NCI-H2107 (cell line): Measurements from ENCODE around the gene ISCA2.
"Not testable (repeated sequence)": the region's sequence is repeated elsewhere in the genome, so short reads cannot be mapped to it uniquely, and the experiment has no call there.

Experiments used
- DNase-seq: peaks from one replicate; lab custom pipeline; 2025; lab: John Stamatoyannopoulos, UW

The ISCA2 gene

DNA sequence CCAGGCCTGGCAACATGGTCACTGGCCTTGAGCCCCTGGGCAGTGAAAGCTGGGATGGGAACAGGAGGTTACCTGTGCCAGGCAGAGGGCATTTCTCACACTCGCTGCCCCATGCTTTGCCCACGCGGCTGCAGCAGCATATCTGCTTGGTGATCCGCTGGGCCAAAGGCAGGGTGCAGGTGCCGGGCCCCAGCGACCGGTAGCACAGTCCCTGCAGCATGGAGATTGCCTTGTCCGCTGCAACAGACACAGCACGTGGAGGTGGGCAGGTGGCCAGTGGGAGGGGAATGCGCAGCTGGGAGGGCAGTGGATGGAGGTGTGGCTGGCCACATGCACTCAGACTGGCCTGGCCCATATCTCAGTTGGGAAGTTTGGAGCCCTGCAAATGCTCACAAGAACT is 35.3 kb downstream of the ISCA2 start:
- DNase-seq = no peak

- no peak for DNase-seq
Observed at GRCh38 chr14:74531006-74531405, 37.4 kb downstream of the ISCA2 start.

DNA sequence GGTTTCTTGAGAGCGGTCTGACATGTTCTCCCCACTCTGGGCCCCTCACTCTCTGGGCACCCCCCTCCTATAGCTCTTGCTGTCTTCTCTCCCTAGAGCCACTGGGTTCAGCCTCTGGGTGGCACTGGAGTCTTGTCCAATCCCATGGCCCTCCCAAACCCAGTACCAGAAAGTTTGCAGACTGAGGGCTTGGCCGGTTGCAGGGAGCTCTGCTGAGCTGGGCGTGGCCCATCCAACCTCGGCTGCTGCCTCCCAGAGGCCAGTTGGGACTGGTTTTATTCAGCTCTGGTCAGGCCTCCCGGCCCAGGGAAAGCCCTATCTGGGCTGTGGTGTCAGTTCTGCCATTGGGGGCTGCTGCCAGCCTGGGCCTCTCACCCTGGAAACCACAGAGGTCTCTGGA is 37.9 kb downstream of the ISCA2 start:
- DNase-seq = no peak

DNA sequence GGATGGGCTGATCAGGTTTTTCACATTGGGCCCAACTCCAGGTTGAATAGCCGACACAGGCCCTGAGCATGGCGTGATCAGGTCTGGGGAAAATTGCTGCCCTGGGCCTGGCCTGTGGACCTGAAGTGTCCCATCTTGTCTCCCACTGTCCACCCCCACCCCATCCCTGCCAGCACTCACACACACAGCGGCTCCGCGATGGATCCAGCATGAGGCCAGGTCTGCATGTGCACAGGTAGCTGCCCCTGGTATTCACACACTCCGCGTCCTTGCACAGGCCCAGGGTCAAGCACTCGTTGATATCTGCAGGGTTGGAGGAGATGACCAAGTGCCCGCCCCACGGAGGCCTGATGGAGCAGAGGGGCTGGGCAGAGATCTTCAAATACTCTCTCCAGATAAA is 38.7 kb downstream of the ISCA2 start:
- no peak for DNase-seq

- DNase-seq = no peak
Observed at GRCh38 chr14:74533576-74533975, 40.0 kb downstream of the ISCA2 start.

GRCh38 chr14:74535756-74536325 is 42.3 kb downstream of the ISCA2 start:
- no peak for DNase-seq

- DNase-seq = not testable (repeated sequence)
Observed at GRCh38 chr14:74536336-74536735, 42.8 kb downstream of the ISCA2 start.

- no peak for DNase-seq
Observed at GRCh38 chr14:74538411-74539391, 45.1 kb downstream of the ISCA2 start.

DNA sequence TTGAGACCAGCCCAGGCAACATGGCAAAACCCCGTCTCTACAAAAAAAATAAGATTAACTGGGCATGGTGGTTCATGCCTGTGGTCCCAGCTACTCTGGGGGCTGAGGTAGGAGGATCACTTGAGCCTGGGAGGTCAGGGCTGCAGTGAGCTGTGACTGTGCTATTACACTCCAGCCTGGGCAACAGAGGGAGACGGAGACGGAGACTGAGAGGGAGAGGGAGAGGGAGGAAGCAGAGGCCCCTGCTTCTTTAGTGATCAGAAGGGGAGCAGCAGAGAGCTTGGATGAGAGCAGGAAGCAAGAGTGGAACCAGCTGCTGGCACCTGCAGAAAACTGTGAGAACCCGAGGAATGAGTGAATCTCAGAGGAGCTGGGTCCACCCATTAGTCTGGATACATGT is 45.9 kb downstream of the ISCA2 start:
- no peak for DNase-seq

- no peak for DNase-seq
Observed at GRCh38 chr14:74541225-74541624, 47.7 kb downstream of the ISCA2 start.

- no peak for DNase-seq
Observed at GRCh38 chr14:74542056-74542685, 48.6 kb downstream of the ISCA2 start.

- DNase-seq = no peak
Observed at GRCh38 chr14:74543771-74544438, 50.3 kb downstream of the ISCA2 start.

- DNase-seq = no peak
Observed at GRCh38 chr14:74545386-74545785, 51.8 kb downstream of the ISCA2 start.

DNA sequence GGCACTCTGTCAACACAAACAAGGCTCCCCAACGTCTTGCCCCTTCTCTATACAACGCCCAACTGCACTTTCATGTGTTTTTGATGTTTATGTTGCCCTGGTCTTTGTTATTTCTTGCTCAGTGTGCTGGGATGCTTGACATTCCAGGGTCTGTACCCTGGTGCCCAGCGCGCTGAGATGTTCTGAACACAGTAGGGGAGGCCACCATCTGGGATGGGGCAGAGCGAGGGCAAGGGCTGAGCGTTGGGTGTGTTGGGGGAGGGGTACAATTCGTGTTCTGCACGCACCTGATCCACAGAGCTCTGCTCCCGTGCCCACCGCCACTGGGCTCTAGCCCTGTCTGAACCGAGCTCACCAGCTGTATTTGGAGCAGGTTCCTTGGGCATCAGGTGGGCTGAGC is 52.9 kb downstream of the ISCA2 start:
- DNase-seq = no peak
